MCF 10A (cell line): ENCODE results near the gene CFAP69. TPM values are rescaled to one million over a fixed set of nuclear protein-coding genes. Genes with fewer than 3 reads are reported as not detected.

Experiments used
- BruUV-seq: library from RNA; stranded (reverse); fragments of 400-500 nt; replicated peaks from 2 replicates; lab custom pipeline; 2021; lab: Mats Ljungman, UMichigan
- CTCF ChIA-PET: fragments of 300-600 bp; sonication (Branson Sonifier 250); formaldehyde crosslinking; extraction: SDS; loops from one replicate; lab custom pipeline; 2021; ENCODE audit warnings: antibody characterized with exemption, inconsistent platforms; lab: Yijun Ruan, JAX
- POLR2A ChIA-PET: fragments of 300-600, 350-650 bp; sonication (Branson Sonifier 250); formaldehyde crosslinking; extraction: SDS; loops from one replicate; lab custom pipeline; 2020; ENCODE audit warnings: antibody characterized with exemption, inconsistent platforms; lab: Yijun Ruan, JAX
- DNase-seq: peaks from one replicate; pipeline ENCODE4 v3.0.0-alpha.2; 2018; ENCODE audit not compliant: unreplicated experiment
- H3K27ac Mint-ChIP-seq: one replicate; pipeline ENCODE4 v1.8.0; 2022; ENCODE audit warnings: mild to moderate bottlenecking, low read depth, mixed read lengths; ENCODE audit not compliant: unreplicated experiment
- H3K27me3 Mint-ChIP-seq: one replicate; pipeline ENCODE4 v1.8.0; 2022; ENCODE audit warnings: mixed read lengths; ENCODE audit not compliant: insufficient read depth, unreplicated experiment
- H3K36me3 Mint-ChIP-seq: one replicate; pipeline ENCODE4 v1.8.0; 2022; ENCODE audit warnings: mild to moderate bottlenecking, moderate library complexity, mixed read lengths; ENCODE audit not compliant: insufficient read depth, unreplicated experiment
- H3K4me1 Mint-ChIP-seq: one replicate; pipeline ENCODE4 v1.8.0; 2022; ENCODE audit warnings: mixed read lengths; ENCODE audit not compliant: insufficient read depth, unreplicated experiment
- H3K4me3 Mint-ChIP-seq: one replicate; pipeline ENCODE4 v1.8.0; 2022; ENCODE audit warnings: mild to moderate bottlenecking, moderate library complexity, mixed read lengths; ENCODE audit not compliant: unreplicated experiment
- H3K9me3 Mint-ChIP-seq: one replicate; pipeline ENCODE4 v1.8.0; 2022; ENCODE audit warnings: mixed read lengths; ENCODE audit not compliant: unreplicated experiment
- intact Hi-C: fragments of 100-400 bp; cut with micrococcal nuclease; formaldehyde crosslinking; loops from 2 replicates; pipeline ENCODE4 v1.14.1; 2022
- total RNA-seq: library from RNA; stranded (reverse); gene quantifications from 2 replicates; pipeline ENCODE4 v1.2.3, GENCODE V29; 2022
- TF ChIP-seq, protein P1 (sequence below): fragments of 200-600 bp; IDR thresholded peaks from one replicate; pipeline ENCODE4 v1.8.0; 2022; ENCODE audit warnings: antibody characterized with exemption, mild to moderate bottlenecking; ENCODE audit not compliant: unreplicated experiment

CFAP69 gene
- total RNA-seq, 1 experiment from 2014 or later, result 2.9 TPM

GRCh38 chr7:90242369-90243168 is 2.4 kb upstream of the CFAP69 start:
- Mint-ChIP-seq H3K27ac (no peak overlapping the region), H3K4me3 (no peak overlapping the region), H3K9me3 (no peaks in the 10 kb centered on the region), H3K36me3 (no peaks in the 10 kb centered on the region), H3K4me1 (peaks cover 8% of the 10 kb centered on the region), H3K27me3 (no peaks in the 10 kb centered on the region)
- no TSS peak for BruUV-seq
- ChIA-PET POLR2A (interaction anchor here (0.6 to 1.2 kb wide), 4 partner anchors 14 to 987 kb away, joined by 3 to 4 read pairs (median 3); partner anchors contain the start of gene STEAP2), CTCF (interaction anchor here (0.6 to 1.1 kb wide), 5 partner anchors 31 to 125 kb away, joined by 3 to 5 read pairs (median 4); partner anchors contain the start of genes STEAP1 and STEAP2)
- TF ChIP-seq, protein P1, sequence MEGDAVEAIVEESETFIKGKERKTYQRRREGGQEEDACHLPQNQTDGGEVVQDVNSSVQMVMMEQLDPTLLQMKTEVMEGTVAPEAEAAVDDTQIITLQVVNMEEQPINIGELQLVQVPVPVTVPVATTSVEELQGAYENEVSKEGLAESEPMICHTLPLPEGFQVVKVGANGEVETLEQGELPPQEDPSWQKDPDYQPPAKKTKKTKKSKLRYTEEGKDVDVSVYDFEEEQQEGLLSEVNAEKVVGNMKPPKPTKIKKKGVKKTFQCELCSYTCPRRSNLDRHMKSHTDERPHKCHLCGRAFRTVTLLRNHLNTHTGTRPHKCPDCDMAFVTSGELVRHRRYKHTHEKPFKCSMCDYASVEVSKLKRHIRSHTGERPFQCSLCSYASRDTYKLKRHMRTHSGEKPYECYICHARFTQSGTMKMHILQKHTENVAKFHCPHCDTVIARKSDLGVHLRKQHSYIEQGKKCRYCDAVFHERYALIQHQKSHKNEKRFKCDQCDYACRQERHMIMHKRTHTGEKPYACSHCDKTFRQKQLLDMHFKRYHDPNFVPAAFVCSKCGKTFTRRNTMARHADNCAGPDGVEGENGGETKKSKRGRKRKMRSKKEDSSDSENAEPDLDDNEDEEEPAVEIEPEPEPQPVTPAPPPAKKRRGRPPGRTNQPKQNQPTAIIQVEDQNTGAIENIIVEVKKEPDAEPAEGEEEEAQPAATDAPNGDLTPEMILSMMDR, result no peak
- no peak for DNase-seq
- intact Hi-C loops, result no loop called here

- CTCF ChIA-PET, result interaction anchor here (1.0 to 1.7 kb wide), 5 partner anchors 16 to 124 kb away, joined by 3 to 5 read pairs (median 4); partner anchors contain the start of gene STEAP2
These were observed 1.4 kb upstream of the CFAP69 start for GRCh38 chr7:90243556-90243955.

GRCh38 chr7:90244565-90244908 is 437 bp upstream of the CFAP69 start:
- TF ChIP-seq, protein P1, result no peak
- BruUV-seq, result no TSS peak
- Mint-ChIP-seq H3K27ac (peak overlapping the region; percentile 87), H3K27me3 (no peaks in the 10 kb centered on the region), H3K4me3 (peak overlapping the region; percentile 79), H3K4me1 (peaks cover 8% of the 10 kb centered on the region), H3K9me3 (no peaks in the 10 kb centered on the region), H3K36me3 (no peaks in the 10 kb centered on the region)
- intact Hi-C loops, result loop anchor here (2.0 kb wide), 1 partner anchor 66 kb away; no protein-coding TSS in a partner anchor
- POLR2A ChIA-PET, result interaction anchor here (0.5 to 1.4 kb wide), 4 partner anchors 12 to 102 kb away, joined by 3 to 4 read pairs (median 4); partner anchors contain the start of gene GTPBP10
- no peak for DNase-seq
- CTCF ChIA-PET, result interaction anchor here (0.5 to 1.7 kb wide), 6 partner anchors 15 to 796 kb away, joined by 3 to 5 read pairs (median 4); no protein-coding TSS in a partner anchor

More at GRCh38 chr7:90243556-90243955, 1.4 kb upstream of the CFAP69 start:
- TF ChIP-seq, protein P1, result no peak
- no TSS peak for BruUV-seq
- no peak for DNase-seq
- Mint-ChIP-seq H3K27ac (no peak overlapping the region), H3K27me3 (no peaks in the 10 kb centered on the region), H3K4me1 (peaks cover 8% of the 10 kb centered on the region), H3K36me3 (no peaks in the 10 kb centered on the region), H3K9me3 (no peaks in the 10 kb centered on the region), H3K4me3 (peak overlapping the region; percentile 79)
- intact Hi-C loops, result no loop called here
- POLR2A ChIA-PET, result interaction anchor here (0.6 to 1.4 kb wide), 5 partner anchors 20 to 986 kb away, joined by 3 to 4 read pairs (median 4); partner anchors contain the start of genes GTPBP10 and STEAP2

- H3K9me3 Mint-ChIP-seq, result no peaks in the 10 kb centered on the region
- intact Hi-C loops, result no loop called here
- peak overlapping the region; percentile 87 for H3K27ac Mint-ChIP-seq
- CTCF ChIA-PET, result interaction anchor here (0.6 to 1.9 kb wide), 8 partner anchors 11 to 439 kb away, joined by 3 to 5 read pairs (median 4); partner anchors contain the start of gene STEAP1
- POLR2A ChIA-PET, result interaction anchor here (0.6 to 0.7 kb wide), 3 partner anchors 359 to 1007 kb away, joined by 3 to 5 read pairs (median 3); no protein-coding TSS in a partner anchor
- H3K4me1 Mint-ChIP-seq, result peaks cover 14% of the 10 kb centered on the region
- TF ChIP-seq, protein P1, result no peak
- BruUV-seq, result no TSS peak
- no peaks in the 10 kb centered on the region for H3K36me3 Mint-ChIP-seq
- no peak for DNase-seq
- H3K4me3 Mint-ChIP-seq, result peak overlapping the region; percentile 79
- no peaks in the 10 kb centered on the region for H3K27me3 Mint-ChIP-seq
These were observed 1.2 kb downstream of the CFAP69 start for GRCh38 chr7:90246171-90246570.
